Muscle layer of duodenum (tissue), 2 donors: ENCODE data around the gene KCTD13.
A peak's percentile ranks its signal among the peaks of the same experiment; 100 is the strongest.

ENCODE experiments used
- H3K27ac ChIP-seq: one replicate; pipeline ENCODE4 v1.7.0; 2013; ENCODE audit warnings: mild to moderate bottlenecking, low read length
- H3K27me3 ChIP-seq: one replicate; pipeline ENCODE4 v1.7.0; 2013; ENCODE audit warnings: low read depth, mild to moderate bottlenecking, control low read depth, low read length
- H3K36me3 ChIP-seq, 2 donors: one replicate each; pipeline ENCODE4 v1.7.0; 2013; ENCODE audit warnings: low read length in 2 of 2, control low read depth in 1 of 2, mild to moderate bottlenecking in 1 of 2; ENCODE audit not compliant: insufficient read depth in 2 of 2, control insufficient read depth in 1 of 2
- H3K4me1 ChIP-seq, 2 donors: one replicate each; pipeline ENCODE4 v1.7.0; 2013; ENCODE audit warnings: low read length in 2 of 2, mild to moderate bottlenecking in 2 of 2, control low read depth in 1 of 2, moderate library complexity in 1 of 2; ENCODE audit not compliant: insufficient read depth in 2 of 2, control insufficient read depth in 1 of 2
- H3K4me3 ChIP-seq, 2 donors: one replicate each; pipeline ENCODE4 v1.7.0; 2013; ENCODE audit warnings: low read length in 2 of 2, low read depth in 1 of 2, mild to moderate bottlenecking in 1 of 2
- H3K9me3 ChIP-seq, 2 donors: one replicate each; pipeline ENCODE4 v1.7.0; 2013; ENCODE audit warnings: low read length in 2 of 2, control low read depth in 1 of 2, mild to moderate bottlenecking in 1 of 2; ENCODE audit not compliant: control insufficient read depth in 1 of 2
- donor health status: healthy.

The KCTD13 gene

DNA sequence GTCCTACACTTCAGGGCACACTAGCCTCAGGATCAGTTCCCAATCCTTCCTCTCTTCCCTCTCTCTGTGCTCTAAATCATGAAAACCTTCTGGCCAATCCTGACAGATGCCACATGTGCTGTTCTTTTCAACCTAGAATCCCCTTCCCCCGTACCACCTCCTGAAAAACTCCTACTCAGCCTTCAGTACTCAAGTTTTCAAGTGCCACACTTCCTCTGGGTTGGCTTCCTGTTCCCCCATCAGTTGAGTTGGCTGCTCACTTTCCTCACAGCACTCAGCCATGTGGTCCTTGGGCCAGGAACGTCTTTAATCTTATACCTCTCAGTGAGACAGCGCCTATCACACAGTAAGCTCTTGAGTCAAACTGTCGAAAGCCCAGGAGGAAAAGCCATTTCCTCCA, 22.4 kb downstream of the KCTD13 start:
- H3K4me1 ChIP-seq: peaks cover 0 to 17% of the 10 kb centered on the region in 2 donors
- peaks cover 1% of the 10 kb centered on the region for H3K27me3 ChIP-seq
- H3K27ac ChIP-seq: no peak overlapping the region
- no peak overlapping the region for H3K4me3 ChIP-seq
- H3K9me3 ChIP-seq: no peaks in the 10 kb centered on the region
- H3K36me3 ChIP-seq: no peaks in the 10 kb centered on the region

- Histone ChIP-seq H3K27ac (no peak overlapping the region), H3K27me3 (peaks cover 13% of the 10 kb centered on the region), H3K9me3 (no peaks in the 10 kb centered on the region), H3K4me3 (no peak overlapping the region), H3K36me3 (no peaks in the 10 kb centered on the region), H3K4me1 (peaks cover 0 to 17% of the 10 kb centered on the region in 2 donors)
Measured at GRCh38 chr16:29901607-29901945, 24.4 kb downstream of the KCTD13 start.

DNA sequence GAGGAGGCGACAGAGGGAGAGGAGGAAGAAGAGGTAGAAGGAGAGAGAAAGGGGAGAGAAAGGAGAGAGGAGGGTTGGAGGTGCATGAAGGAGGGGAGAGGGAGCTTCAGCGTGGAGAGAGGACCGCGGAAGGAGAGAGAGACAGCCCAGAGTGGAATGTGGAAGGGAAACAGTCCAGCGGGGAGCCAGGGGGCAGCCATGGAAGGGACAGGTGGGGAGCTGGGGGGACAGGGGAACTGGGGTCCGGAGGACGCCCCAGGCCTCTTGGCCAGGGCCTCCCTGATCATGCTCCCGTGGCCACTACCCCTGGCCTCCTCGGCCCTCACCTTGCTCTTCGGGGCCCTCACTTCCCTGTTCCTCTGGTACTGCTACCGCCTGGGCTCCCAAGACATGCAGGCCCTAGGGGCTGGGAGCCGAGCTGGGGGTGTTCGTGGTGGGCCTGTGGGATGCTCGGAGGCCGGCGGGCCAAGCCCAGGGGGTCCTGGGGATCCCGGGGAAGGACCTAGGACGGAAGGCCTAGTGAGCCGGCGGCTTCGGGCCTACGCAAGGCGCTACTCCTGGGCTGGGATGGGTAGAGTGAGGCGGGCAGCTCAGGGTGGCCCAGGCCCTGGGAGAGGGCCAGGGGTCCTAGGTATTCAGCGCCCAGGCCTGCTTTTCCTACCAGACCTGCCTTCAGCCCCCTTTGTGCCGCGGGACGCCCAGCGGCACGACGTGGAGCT, 25.0 kb downstream of the KCTD13 start:
- Histone ChIP-seq H3K27ac (peak overlapping the region; percentile 56), H3K4me1 (peaks cover 0 to 17% of the 10 kb centered on the region in 2 donors), H3K36me3 (no peaks in the 10 kb centered on the region), H3K9me3 (no peaks in the 10 kb centered on the region), H3K4me3 (peak overlapping the region; percentile 63 to 65), H3K27me3 (peaks cover 13% of the 10 kb centered on the region)

DNA sequence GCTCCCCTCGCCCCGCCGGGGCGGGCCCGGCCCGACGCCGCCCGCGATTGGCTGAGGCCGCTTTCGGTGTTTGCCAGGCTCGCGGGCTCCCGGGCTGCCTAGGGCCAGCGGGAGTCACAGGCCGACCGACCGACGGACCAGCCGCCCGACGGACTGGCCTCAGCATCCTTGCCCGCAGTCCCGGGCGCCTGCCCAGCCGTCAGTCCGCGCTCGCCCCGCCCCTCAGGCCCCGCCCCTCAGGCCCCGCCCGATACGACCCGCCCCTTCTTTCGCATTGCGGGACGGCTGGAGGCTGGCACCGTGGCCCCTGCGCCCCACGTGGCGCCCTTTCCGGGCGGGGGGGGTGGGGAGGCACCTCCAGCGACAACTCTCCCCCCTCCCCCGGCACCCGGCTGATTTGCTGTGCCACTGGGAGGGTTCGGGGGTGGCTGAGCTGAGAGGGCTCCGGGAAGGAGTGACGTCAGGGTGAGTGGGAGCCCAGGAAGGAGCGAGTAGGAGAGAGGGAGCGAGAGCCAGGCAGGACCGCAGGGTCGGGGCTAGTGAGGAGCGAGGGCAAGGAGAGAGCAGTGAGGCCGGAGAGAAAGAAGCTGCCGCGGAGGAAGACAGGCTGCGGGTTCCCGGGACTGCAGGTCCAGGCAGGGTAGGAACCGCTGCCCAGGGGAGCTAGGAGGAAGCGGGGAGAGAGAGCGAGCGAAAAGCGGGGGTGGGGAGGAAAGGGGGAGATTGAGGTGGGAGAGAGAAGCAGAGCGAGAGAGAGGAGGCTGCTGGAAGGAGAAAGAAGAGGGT, 25.7 kb downstream of the KCTD13 start, which contains the start of gene ASPHD1:
Gene ASPHD1, plus strand, starts transcription at position 387 of the 786 bp plus-strand sequence. CDS start 484 bp downstream, outside the sequence.
- peak within 1 kb of the TSS; percentile 56 for H3K27ac ChIP-seq

GRCh38 chr16:29899516-29900101, 26.4 kb downstream of the KCTD13 start, which contains the start of gene SEZ6L2:
Gene SEZ6L2 (minus strand): TSS chr16:29899550. CDS start chr16:29899019, 531 bp downstream.
- Histone ChIP-seq H3K4me1 (peaks cover 0 to 17% of the 10 kb centered on the region in 2 donors), H3K36me3 (no peaks in the 10 kb centered on the region), H3K9me3 (no peaks in the 10 kb centered on the region), H3K27me3 (peaks cover 13% of the 10 kb centered on the region), H3K27ac (no peak within 1 kb of the TSS), H3K4me3 (peak within 1 kb of the TSS; percentile 63 to 65)

More for the DNA sequence above, 25.7 kb downstream of the KCTD13 start, which contains the start of gene ASPHD1:
- no peaks in the 10 kb centered on the region for H3K36me3 ChIP-seq
- H3K4me3 ChIP-seq: peak within 1 kb of the TSS; percentile 63 to 65
- peaks cover 0 to 17% of the 10 kb centered on the region in 2 donors for H3K4me1 ChIP-seq
- H3K27me3 ChIP-seq: peaks cover 13% of the 10 kb centered on the region
- H3K9me3 ChIP-seq: no peaks in the 10 kb centered on the region

DNA sequence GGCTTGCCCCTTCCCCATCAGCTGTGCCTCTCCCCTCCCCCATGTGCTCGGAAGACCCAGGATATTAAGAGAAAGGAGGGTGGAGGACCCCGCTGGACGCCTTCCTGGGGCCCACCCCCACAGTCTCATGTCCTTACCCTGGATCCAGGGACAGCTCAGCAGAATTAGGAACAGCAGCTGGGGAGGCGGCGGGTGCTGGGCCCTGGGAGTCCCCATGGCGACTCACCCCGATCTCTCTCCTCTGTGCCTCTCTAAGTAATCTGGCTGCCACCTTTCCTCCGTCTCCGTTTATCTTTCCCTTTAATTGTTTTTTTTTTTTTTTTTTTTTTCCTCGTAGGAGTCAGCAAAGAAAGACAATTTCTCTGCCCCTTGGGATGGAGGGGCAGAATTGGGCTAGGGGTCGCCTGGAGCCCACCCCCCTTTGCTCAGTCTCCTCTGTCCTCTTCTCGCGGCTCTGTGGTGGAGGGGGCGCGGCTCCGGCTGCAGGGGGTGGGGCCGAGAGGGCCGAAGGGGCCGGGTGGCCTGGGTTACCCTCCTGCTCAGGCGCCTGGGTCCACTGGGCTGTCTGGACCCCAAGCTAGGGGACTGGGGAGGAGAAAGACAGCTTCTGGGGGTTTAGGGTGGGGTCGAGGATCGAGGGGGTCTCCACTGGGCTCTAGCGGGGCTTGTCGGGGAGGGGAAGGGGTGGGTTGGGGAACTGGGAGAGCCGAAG, 27.1 kb downstream of the KCTD13 start:
- Histone ChIP-seq H3K4me1 (peaks cover 0 to 17% of the 10 kb centered on the region in 2 donors), H3K9me3 (no peaks in the 10 kb centered on the region), H3K27me3 (peaks cover 13% of the 10 kb centered on the region), H3K27ac (no peak overlapping the region), H3K36me3 (no peaks in the 10 kb centered on the region), H3K4me3 (peak overlapping the region in 1 of 2 donors; percentile 65)

- Histone ChIP-seq H3K4me1 (peaks cover 0 to 17% of the 10 kb centered on the region in 2 donors), H3K36me3 (no peaks in the 10 kb centered on the region), H3K27me3 (peaks cover 13% of the 10 kb centered on the region), H3K9me3 (no peaks in the 10 kb centered on the region), H3K4me3 (no peak overlapping the region), H3K27ac (no peak overlapping the region)
Measured at GRCh38 chr16:29898135-29898803, 27.8 kb downstream of the KCTD13 start.

DNA sequence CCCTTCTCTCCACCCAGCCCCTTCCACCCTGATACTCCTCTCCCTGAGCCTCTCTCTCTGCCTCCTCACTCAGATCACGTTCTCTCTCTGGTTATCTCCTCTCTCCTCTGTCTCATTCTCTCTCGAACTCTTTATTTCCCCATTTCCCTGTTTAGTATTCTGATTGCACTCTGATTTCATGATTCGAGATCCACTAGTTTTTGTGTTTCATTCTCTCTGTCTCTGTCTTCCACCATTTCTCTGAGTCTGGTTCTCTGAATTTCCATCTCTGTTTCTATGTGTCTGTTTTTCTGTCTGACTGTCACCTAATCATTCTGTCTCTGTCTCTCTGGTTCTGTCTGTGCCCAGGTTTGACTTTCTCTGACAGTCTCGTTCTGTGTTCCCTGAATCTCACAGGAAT, 28.7 kb downstream of the KCTD13 start:
- no peaks in the 10 kb centered on the region for H3K36me3 ChIP-seq
- H3K27ac ChIP-seq: no peak overlapping the region
- H3K4me3 ChIP-seq: no peak overlapping the region
- H3K4me1 ChIP-seq: peaks cover 0 to 17% of the 10 kb centered on the region in 2 donors
- H3K27me3 ChIP-seq: peaks cover 13% of the 10 kb centered on the region
- H3K9me3 ChIP-seq: no peaks in the 10 kb centered on the region

- peaks cover 13% of the 10 kb centered on the region for H3K27me3 ChIP-seq
- H3K4me1 ChIP-seq: peaks cover 0 to 17% of the 10 kb centered on the region in 2 donors
- H3K36me3 ChIP-seq: no peaks in the 10 kb centered on the region
- H3K27ac ChIP-seq: no peak overlapping the region
- no peak overlapping the region for H3K4me3 ChIP-seq
- H3K9me3 ChIP-seq: no peaks in the 10 kb centered on the region
Measured at GRCh38 chr16:29896841-29897240, 29.2 kb downstream of the KCTD13 start.

GRCh38 chr16:29894352-29894751, 31.7 kb downstream of the KCTD13 start:
- Histone ChIP-seq H3K4me3 (no peak overlapping the region), H3K4me1 (peaks cover 0 to 8% of the 10 kb centered on the region in 2 donors), H3K36me3 (no peaks in the 10 kb centered on the region), H3K27me3 (peaks cover 13% of the 10 kb centered on the region), H3K27ac (no peak overlapping the region), H3K9me3 (no peaks in the 10 kb centered on the region)
